Neural cell (in vitro differentiated cells): ENCODE results near the gene CYP2D6. TPM values are rescaled to one million over a fixed set of nuclear protein-coding genes. Genes with fewer than 3 reads are reported as not detected.
"Not testable (repeated sequence)": the region's sequence is repeated elsewhere in the genome, so short reads cannot be mapped to it uniquely, and the experiment has no call there.

Experiments used
- H2AFZ ChIP-seq: fragments of 200-600, 300-800 bp; sonication (generic), shearing (Covaris generic); 2 replicates; pipeline ENCODE4 v1.6.0; 2014; ENCODE audit warnings: low read depth, mild to moderate bottlenecking, antibody characterized with exemption, low read length, moderate library complexity
- H3F3A ChIP-seq: fragments of 200-600 bp; shearing (Covaris generic); 2 replicates; pipeline ENCODE4 v1.6.1; 2016; ENCODE audit warnings: mild to moderate bottlenecking, moderate library complexity, mixed read lengths, antibody characterized with exemption, low read length; ENCODE audit not compliant: insufficient read depth, poor library complexity, severe bottlenecking
- H3K27ac ChIP-seq: fragments of 200-600, 300-800 bp; sonication (generic), shearing (Covaris generic); 2 replicates; pipeline ENCODE4 v1.5.1; 2014; ENCODE audit warnings: mild to moderate bottlenecking, low read length, moderate library complexity
- H3K27me3 ChIP-seq: fragments of 300-800, 200-600 bp; sonication (generic), shearing (Covaris generic); 2 replicates; pipeline ENCODE4 v1.6.0; 2014; ENCODE audit warnings: mild to moderate bottlenecking, low read depth, low read length, moderate library complexity; ENCODE audit not compliant: insufficient read depth
- H3K36me3 ChIP-seq: fragments of 300-800, 200-600 bp; sonication (generic), shearing (Covaris generic); 2 replicates; pipeline ENCODE4 v1.5.1; 2014; ENCODE audit warnings: mild to moderate bottlenecking, antibody characterized with exemption, low read length, moderate library complexity; ENCODE audit not compliant: insufficient read depth
- H3K4me2 ChIP-seq: fragments of 300-800, 200-600 bp; sonication (generic), shearing (Covaris generic); 2 replicates; pipeline ENCODE4 v1.6.0; 2014; ENCODE audit warnings: mild to moderate bottlenecking, low read length
- H3K4me3 ChIP-seq: fragments of 300-800, 200-600 bp; sonication (generic), shearing (Covaris generic); 2 replicates; pipeline ENCODE4 v1.5.1; 2014; ENCODE audit warnings: mild to moderate bottlenecking, low read length, moderate library complexity
- H3K79me2 ChIP-seq: fragments of 200-600 bp; shearing (Covaris generic); replicated peaks from 2 replicates; pipeline ENCODE4 v1.6.0; 2014; ENCODE audit warnings: mild to moderate bottlenecking, low read length, moderate library complexity; ENCODE audit not compliant: insufficient read depth
- H3K9ac ChIP-seq: fragments of 300-800, 200-600 bp; sonication (generic), shearing (Covaris generic); 2 replicates; pipeline ENCODE4 v1.6.1; 2016; ENCODE audit warnings: mild to moderate bottlenecking, low read length, mixed read lengths
- H3K9me2 ChIP-seq: fragments of 200-600 bp; shearing (Covaris generic); 2 replicates; pipeline ENCODE4 v1.6.1; 2016; ENCODE audit warnings: mild to moderate bottlenecking, low read length, mixed read lengths; ENCODE audit not compliant: insufficient read depth
- H3K9me3 ChIP-seq: fragments of 200-600, 300-800 bp; sonication (generic), shearing (Covaris generic); 2 replicates; pipeline ENCODE4 v1.6.1; 2016; ENCODE audit warnings: mild to moderate bottlenecking, mixed run types, low read length, moderate library complexity, mixed read lengths
- H4K20me1 ChIP-seq: fragments of 200-600 bp; shearing (Covaris generic); 2 replicates; pipeline ENCODE4 v1.6.1; 2016; ENCODE audit warnings: mild to moderate bottlenecking, mixed run types; ENCODE audit not compliant: insufficient read depth
- EP300 ChIP-seq: fragments of 450-650 bp; conservative IDR thresholded peaks from 2 replicates; pipeline ENCODE4 v1.6.1; 2014; ENCODE audit warnings: antibody characterized with exemption, mild to moderate bottlenecking, moderate library complexity; ENCODE audit not compliant: poor library complexity, severe bottlenecking
- EZH2 ChIP-seq: fragments of 200-600, 300-800 bp; shearing (Covaris generic), sonication (generic); IDR thresholded peaks from 2 replicates; pipeline ENCODE4 v1.6.1; 2014; ENCODE audit warnings: antibody characterized with exemption, low read length, borderline replicate concordance, mild to moderate bottlenecking; ENCODE audit not compliant: insufficient read depth, poor library complexity, severe bottlenecking
- MXI1 ChIP-seq: fragments of 450-650 bp; conservative IDR thresholded peaks from 2 replicates; pipeline ENCODE4 v1.6.1; 2014; ENCODE audit warnings: antibody characterized with exemption, mild to moderate bottlenecking; ENCODE audit not compliant: poor library complexity, severe bottlenecking
- POLR2AphosphoS5 ChIP-seq: IDR thresholded peaks from 2 replicates; pipeline ENCODE4 v1.6.1; 2012
- RAD21 ChIP-seq: fragments of 450-650 bp; conservative IDR thresholded peaks from 2 replicates; pipeline ENCODE4 v1.6.1; 2014; ENCODE audit warnings: antibody characterized with exemption, mild to moderate bottlenecking, moderate library complexity
- SMC3 ChIP-seq: fragments of 450-650 bp; conservative IDR thresholded peaks from 2 replicates; pipeline ENCODE4 v1.6.1; 2014; ENCODE audit warnings: antibody characterized with exemption, mild to moderate bottlenecking, moderate library complexity; ENCODE audit not compliant: poor library complexity
- TAF1 ChIP-seq: IDR thresholded peaks from 2 replicates; pipeline ENCODE4 v1.6.1; 2012; ENCODE audit warnings: low read depth
- polyA plus RNA-seq: library from polyadenylated mRNA; depleted of rRNA; stranded (reverse); fragments of >200 nt; gene quantifications from 2 replicates; pipeline ENCODE4 v1.2.3, GENCODE V29; 2014
- TF ChIP-seq, protein P1 (sequence below): IDR thresholded peaks from 2 replicates; pipeline ENCODE4 v1.6.1; 2012; ENCODE audit warnings: borderline replicate concordance
- TF ChIP-seq, protein P2 (sequence below): fragments of 450-650 bp; IDR thresholded peaks from 2 replicates; pipeline ENCODE4 v1.5.1; 2014; ENCODE audit warnings: antibody characterized with exemption, mild to moderate bottlenecking, moderate library complexity; ENCODE audit not compliant: poor library complexity, severe bottlenecking

CYP2D6 gene
- polyA plus RNA-seq, 1 donor from 2014 or later, result 11.5 TPM

DNA sequence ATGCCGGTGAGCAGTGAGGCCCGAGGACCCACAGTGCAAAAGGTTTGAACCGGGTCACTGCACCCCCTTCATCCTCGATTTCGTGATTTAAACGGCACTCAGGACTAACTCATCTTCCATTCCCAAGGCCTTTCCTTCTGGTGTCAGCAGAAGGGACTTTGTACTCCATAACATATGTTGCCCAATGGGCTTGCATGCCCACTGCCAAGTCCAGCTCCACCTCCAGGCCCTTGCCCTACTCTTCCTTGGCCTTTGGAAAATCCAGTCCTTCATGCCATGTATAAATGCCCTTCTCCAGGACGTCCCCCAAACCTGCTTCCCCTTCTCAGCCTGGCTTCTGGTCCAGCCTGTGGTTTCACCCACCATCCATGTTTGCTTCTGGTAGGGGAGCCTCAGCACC, 428 bp downstream of the CYP2D6 start:
- not testable (repeated sequence) for H3K4me2 ChIP-seq

DNA sequence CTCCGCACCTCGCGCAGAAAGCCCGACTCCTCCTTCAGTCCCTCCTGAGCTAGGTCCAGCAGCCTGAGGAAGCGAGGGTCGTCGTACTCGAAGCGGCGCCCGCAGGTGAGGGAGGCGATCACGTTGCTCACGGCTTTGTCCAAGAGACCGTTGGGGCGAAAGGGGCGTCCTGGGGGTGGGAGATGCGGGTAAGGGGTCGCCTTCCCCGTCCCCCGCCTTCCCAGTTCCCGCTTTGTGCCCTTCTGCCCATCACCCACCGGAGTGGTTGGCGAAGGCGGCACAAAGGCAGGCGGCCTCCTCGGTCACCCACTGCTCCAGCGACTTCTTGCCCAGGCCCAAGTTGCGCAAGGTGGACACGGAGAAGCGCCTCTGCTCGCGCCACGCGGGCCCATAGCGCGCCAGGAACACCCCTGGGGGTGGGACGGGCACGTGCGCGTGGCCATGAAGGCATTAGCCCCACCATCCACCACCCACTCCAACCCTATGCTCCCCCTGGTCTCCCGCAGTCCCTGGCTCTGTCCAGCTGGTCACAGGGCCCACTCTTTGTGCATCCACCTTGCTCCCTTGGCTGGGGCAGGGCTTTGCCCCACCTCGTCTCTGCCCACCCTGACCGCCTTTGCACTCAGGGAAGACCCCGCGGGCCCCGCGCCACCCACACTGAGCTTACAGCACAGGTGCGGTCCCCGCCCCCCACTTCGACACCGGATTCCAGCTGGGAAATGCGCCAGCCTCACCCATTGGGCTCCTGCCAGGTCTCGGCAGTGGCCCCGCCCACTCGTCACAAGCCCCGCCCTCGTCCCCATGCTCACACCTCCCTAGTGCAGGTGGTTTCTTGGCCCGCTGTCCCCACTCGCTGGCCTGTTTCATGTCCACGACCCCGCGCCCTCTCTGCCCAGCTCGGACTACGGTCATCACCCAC, 1.6 kb downstream of the CYP2D6 start:
- not testable (repeated sequence) for H3K9me2 ChIP-seq, H3F3A ChIP-seq, H4K20me1 ChIP-seq, H3K27me3 ChIP-seq, H3K79me2 ChIP-seq, H3K36me3 ChIP-seq, H3K27ac ChIP-seq, H3K4me2 ChIP-seq, H3K9me3 ChIP-seq, H3K9ac ChIP-seq, H3K4me3 ChIP-seq, H2AFZ ChIP-seq

More for the DNA sequence above, 428 bp downstream of the CYP2D6 start:
- H3K9me2 ChIP-seq, H2AFZ ChIP-seq, H3F3A ChIP-seq, H3K27ac ChIP-seq, H3K9me3 ChIP-seq, H3K9ac ChIP-seq, H4K20me1 ChIP-seq, H3K27me3 ChIP-seq, H3K79me2 ChIP-seq, H3K4me3 ChIP-seq, H3K36me3 ChIP-seq: not testable (repeated sequence)

DNA sequence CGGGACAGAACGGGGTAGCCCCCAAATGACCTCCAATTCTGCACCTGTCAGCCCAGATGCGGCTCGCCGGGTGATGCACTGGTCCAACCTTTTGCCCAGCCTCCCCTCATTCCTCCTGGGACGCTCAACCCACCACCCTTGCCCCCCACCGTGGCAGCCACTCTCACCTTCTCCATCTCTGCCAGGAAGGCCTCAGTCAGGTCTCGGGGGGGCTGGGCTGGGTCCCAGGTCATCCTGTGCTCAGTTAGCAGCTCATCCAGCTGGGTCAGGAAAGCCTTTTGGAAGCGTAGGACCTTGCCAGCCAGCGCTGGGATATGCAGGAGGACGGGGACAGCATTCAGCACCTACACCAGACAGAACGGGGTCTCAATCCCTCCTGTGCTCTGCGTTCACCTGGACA, 2.6 kb downstream of the CYP2D6 start:
- H3K4me2 ChIP-seq, H3K4me3 ChIP-seq, H3K79me2 ChIP-seq, H3K36me3 ChIP-seq, H3K9me3 ChIP-seq, H3K27me3 ChIP-seq, H3F3A ChIP-seq, H3K9ac ChIP-seq, H3K27ac ChIP-seq, H4K20me1 ChIP-seq, H3K9me2 ChIP-seq, H2AFZ ChIP-seq: not testable (repeated sequence)

DNA sequence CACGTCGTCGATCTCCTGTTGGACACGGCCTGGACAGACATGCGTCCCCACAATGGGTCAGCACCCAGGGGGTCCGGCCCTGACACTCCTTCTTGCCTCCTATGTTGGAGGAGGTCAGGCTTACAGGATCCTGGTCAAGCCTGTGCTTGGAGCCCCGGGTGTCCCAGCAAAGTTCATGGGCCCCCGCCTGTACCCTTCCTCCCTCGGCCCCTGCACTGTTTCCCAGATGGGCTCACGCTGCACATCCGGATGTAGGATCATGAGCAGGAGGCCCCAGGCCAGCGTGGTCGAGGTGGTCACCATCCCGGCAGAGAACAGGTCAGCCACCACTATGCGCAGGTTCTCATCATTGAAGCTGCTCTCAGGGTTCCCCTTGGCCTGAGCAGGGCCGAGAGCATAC, 3.0 kb downstream of the CYP2D6 start:
- TF ChIP-seq, protein P1, sequence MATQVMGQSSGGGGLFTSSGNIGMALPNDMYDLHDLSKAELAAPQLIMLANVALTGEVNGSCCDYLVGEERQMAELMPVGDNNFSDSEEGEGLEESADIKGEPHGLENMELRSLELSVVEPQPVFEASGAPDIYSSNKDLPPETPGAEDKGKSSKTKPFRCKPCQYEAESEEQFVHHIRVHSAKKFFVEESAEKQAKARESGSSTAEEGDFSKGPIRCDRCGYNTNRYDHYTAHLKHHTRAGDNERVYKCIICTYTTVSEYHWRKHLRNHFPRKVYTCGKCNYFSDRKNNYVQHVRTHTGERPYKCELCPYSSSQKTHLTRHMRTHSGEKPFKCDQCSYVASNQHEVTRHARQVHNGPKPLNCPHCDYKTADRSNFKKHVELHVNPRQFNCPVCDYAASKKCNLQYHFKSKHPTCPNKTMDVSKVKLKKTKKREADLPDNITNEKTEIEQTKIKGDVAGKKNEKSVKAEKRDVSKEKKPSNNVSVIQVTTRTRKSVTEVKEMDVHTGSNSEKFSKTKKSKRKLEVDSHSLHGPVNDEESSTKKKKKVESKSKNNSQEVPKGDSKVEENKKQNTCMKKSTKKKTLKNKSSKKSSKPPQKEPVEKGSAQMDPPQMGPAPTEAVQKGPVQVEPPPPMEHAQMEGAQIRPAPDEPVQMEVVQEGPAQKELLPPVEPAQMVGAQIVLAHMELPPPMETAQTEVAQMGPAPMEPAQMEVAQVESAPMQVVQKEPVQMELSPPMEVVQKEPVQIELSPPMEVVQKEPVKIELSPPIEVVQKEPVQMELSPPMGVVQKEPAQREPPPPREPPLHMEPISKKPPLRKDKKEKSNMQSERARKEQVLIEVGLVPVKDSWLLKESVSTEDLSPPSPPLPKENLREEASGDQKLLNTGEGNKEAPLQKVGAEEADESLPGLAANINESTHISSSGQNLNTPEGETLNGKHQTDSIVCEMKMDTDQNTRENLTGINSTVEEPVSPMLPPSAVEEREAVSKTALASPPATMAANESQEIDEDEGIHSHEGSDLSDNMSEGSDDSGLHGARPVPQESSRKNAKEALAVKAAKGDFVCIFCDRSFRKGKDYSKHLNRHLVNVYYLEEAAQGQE, result no peak
- TF ChIP-seq, protein P2, sequence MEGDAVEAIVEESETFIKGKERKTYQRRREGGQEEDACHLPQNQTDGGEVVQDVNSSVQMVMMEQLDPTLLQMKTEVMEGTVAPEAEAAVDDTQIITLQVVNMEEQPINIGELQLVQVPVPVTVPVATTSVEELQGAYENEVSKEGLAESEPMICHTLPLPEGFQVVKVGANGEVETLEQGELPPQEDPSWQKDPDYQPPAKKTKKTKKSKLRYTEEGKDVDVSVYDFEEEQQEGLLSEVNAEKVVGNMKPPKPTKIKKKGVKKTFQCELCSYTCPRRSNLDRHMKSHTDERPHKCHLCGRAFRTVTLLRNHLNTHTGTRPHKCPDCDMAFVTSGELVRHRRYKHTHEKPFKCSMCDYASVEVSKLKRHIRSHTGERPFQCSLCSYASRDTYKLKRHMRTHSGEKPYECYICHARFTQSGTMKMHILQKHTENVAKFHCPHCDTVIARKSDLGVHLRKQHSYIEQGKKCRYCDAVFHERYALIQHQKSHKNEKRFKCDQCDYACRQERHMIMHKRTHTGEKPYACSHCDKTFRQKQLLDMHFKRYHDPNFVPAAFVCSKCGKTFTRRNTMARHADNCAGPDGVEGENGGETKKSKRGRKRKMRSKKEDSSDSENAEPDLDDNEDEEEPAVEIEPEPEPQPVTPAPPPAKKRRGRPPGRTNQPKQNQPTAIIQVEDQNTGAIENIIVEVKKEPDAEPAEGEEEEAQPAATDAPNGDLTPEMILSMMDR, result no peak
- TF ChIP-seq EZH2 (no peak), RAD21 (no peak), MXI1 (no peak), POLR2AphosphoS5 (no peak), EP300 (no peak), TAF1 (no peak), SMC3 (no peak)
- Histone ChIP-seq H2AFZ (no peak overlapping the region), H3K4me2 (no peak overlapping the region), H3K27me3 (no peaks in the 10 kb centered on the region), H3K36me3 (no peaks in the 10 kb centered on the region), H3K4me3 (no peak overlapping the region), H3K9me2 (no peaks in the 10 kb centered on the region), H3K27ac (no peak overlapping the region), H4K20me1 (no peaks in the 10 kb centered on the region), H3K79me2 (no peaks in the 10 kb centered on the region), H3K9me3 (no peaks in the 10 kb centered on the region), H3F3A (no peaks in the 10 kb centered on the region), H3K9ac (no peak overlapping the region)

- H3K79me2 ChIP-seq, H3K9me2 ChIP-seq, H3K27me3 ChIP-seq, H4K20me1 ChIP-seq, H3K36me3 ChIP-seq, H3K9ac ChIP-seq, H2AFZ ChIP-seq, H3F3A ChIP-seq, H3K27ac ChIP-seq, H3K4me2 ChIP-seq, H3K9me3 ChIP-seq, H3K4me3 ChIP-seq: not testable (repeated sequence)
These were observed 7.1 kb downstream of the CYP2D6 start for GRCh38 chr22:42123529-42123928.
